Measurements from ENCODE around the gene LARGE1. TPM values are rescaled to one million over a fixed set of nuclear protein-coding genes. Genes with fewer than 3 reads are reported as not detected.
A peak's percentile ranks its signal among the peaks of the same experiment; 100 is the strongest.

LARGE1 gene
- total and polyA plus RNA-seq, 11 donors, result 31.2 to 211 (median 129) TPM

DNA sequence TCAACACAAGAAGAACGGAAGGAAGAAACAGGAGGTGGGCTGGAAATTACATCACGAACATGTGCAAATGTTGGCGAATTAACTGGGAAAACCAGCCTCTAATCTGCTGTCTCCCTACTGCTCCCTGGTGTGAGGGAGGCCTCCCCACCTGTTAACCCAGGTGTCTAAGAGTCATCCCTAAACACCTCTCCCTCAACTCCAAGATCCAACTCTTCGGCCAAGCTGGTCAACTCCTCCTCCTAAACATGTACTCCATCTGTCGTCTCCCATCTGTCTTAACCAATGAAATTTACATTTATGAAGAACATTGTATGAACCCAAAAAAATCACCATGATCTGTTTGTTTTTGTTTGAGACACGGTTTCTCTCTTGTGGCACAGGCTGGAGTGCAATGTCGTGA, 154.2 kb downstream of the LARGE1 start:
- H3K4me1 ChIP-seq, result peaks cover 0 to 32% (median 4%) of the 10 kb centered on the region in 12 donors
- DNase-seq, result no peak
- no peaks in the 10 kb centered on the region for H3K9me3 ChIP-seq
- no peak for ATAC-seq
- intact Hi-C loops (cut with DNase I), result loop anchor here in 1 of 10 donors (10.0 kb wide), 1 partner anchor 1259 kb away; no protein-coding TSS in a partner anchor
- no peaks in the 10 kb centered on the region for H3K36me3 ChIP-seq
- no peak overlapping the region for H3K4me3 ChIP-seq
- H3K27me3 ChIP-seq, result no peaks in the 10 kb centered on the region
- no peak for TF ChIP-seq POLR2A (IDR thresholded peaks at IDR 0.05)
- TF ChIP-seq, protein P1, sequence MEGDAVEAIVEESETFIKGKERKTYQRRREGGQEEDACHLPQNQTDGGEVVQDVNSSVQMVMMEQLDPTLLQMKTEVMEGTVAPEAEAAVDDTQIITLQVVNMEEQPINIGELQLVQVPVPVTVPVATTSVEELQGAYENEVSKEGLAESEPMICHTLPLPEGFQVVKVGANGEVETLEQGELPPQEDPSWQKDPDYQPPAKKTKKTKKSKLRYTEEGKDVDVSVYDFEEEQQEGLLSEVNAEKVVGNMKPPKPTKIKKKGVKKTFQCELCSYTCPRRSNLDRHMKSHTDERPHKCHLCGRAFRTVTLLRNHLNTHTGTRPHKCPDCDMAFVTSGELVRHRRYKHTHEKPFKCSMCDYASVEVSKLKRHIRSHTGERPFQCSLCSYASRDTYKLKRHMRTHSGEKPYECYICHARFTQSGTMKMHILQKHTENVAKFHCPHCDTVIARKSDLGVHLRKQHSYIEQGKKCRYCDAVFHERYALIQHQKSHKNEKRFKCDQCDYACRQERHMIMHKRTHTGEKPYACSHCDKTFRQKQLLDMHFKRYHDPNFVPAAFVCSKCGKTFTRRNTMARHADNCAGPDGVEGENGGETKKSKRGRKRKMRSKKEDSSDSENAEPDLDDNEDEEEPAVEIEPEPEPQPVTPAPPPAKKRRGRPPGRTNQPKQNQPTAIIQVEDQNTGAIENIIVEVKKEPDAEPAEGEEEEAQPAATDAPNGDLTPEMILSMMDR (IDR thresholded peaks at IDR 0.05), result no peak
- H3K27ac ChIP-seq, result no peak overlapping the region
- 71 to 80% (median 76%) methylated on average over 7 of the region's 7 CpGs for WGBS, 4 donors

DNA sequence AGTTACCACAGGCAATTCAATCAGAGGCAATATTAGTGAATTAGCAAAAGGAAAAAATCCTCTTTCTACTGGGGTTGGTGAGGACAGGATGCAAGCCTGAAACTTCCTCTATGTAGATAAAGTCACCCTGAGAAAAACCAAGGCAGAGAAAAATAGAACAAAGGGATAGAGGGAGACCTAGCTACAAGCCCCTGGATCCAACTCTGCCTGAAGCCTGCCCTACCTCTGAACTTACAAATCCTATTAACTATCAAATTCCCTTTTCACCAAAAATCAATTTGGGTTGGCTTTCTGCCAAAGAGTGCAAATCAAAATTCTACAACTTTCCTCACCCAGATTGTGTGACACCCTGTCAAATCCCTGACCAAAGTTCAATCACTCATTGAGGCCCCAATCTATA, 161.3 kb downstream of the LARGE1 start:
- intact Hi-C loops (cut with DNase I), result loop anchor here in 3 of 10 donors (5.0 to 10.0 kb wide), 4 partner anchors 158 to 1396 kb away; partner anchors contain the start of gene LARGE1 (in 1 of the 3)
- peaks cover 0 to 30% (median 7%) of the 10 kb centered on the region in 12 donors for H3K4me1 ChIP-seq
- peak overlapping the region in 1 of 12 donors; percentile 29 for H3K27ac ChIP-seq
- H3K4me3 ChIP-seq, result no peak overlapping the region
- no peak for ATAC-seq
- TF ChIP-seq, protein P1 (IDR thresholded peaks at IDR 0.05), result no peak
- no peak for TF ChIP-seq POLR2A (IDR thresholded peaks at IDR 0.05)
- H3K27me3 ChIP-seq, result no peaks in the 10 kb centered on the region
- no peaks in the 10 kb centered on the region for H3K9me3 ChIP-seq
- no peak for DNase-seq
- H3K36me3 ChIP-seq, result peaks cover 0 to 13% (median 0%) of the 10 kb centered on the region in 9 donors

DNA sequence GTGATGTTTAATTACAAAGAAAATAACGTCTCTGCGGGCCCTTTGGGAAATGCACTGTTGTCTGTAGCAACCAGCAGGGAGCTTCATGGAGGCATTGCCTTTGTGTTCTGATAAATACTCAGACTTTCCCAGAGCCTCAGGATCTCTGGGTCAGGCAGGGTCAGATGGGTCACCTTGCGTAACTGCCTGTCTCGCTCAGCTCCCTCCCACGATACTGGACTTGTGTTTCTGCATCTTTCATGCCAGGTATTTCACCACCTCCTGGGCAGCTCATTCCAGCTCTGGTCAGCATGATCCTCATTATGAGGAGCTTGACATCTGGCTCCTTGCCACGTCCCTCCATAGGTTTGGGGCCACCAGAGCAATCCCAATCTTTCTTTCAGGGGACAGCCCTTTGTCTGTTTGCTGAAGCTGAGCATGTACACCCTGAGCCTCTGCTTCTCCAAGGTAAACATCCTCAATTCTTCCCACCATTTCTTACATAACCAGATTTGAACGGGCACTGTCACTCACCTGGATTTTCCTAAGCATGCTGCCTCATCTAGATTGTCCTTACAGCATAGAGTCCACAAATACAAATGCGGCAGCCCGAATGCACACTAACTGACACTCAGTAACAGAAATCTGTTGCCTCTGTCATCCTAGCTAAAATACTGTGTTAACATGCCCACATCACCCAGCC, 162.3 kb downstream of the LARGE1 start:
- Histone ChIP-seq H3K4me1 (peaks cover 0 to 30% (median 7%) of the 10 kb centered on the region in 12 donors), H3K36me3 (peaks cover 0 to 13% (median 0%) of the 10 kb centered on the region in 9 donors), H3K9me3 (peaks cover 0 to 4% (median 0%) of the 10 kb centered on the region in 12 donors), H3K27ac (peak overlapping the region in 10 of 12 donors; percentile 6 to 54 (median 40)), H3K27me3 (no peaks in the 10 kb centered on the region), H3K4me3 (no peak overlapping the region)
- TF ChIP-seq POLR2A (IDR thresholded peaks at IDR 0.05), result no peak
- TF ChIP-seq, protein P1 (IDR thresholded peaks at IDR 0.05), result no peak
- peak in 1 of 5 donors; percentile 47 for DNase-seq
- 43 to 57% (median 55%) methylated on average over 9 of the region's 9 CpGs for WGBS, 4 donors
- peak; percentile 44 to 61 (median 50) for ATAC-seq
- intact Hi-C loops (cut with DNase I), result loop anchor here in 3 of 10 donors (5.0 to 10.0 kb wide), 4 partner anchors 159 to 1397 kb away; partner anchors contain the start of gene LARGE1 (in 1 of the 3)

DNA sequence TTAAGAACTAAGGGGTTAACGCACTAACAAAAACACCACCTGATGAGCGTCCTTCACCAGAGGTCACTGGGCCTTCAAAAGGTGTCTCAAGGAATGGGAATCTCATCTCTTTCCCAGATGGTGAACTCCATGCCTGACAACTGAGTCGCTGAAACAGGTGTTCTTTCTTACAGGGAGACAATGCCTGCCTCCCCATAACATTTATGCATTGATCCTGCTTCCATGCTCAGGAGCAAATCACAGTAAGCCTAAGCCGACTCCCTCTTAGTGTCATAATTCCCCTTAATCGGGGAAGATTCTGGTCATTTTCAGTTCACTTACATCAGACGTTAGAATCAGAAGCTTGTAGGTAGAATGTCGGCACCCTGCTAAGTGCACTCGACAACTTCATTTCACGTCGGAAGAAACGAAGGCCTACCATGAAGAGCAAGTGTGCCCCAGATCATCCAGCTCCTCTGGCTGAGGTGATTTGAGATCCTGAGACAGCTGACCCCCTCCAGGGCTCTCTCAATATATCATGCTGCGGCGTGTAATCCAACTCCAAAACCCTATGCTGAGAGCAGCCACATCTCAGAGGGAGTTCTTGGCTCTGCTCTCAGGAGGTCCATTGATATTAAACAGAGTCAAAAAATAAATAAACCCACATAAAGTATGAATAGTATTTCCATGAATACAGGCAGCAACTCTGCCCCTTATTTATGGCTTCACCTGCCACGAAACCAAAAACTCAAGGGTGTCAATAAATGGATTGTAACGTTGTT, 163.1 kb downstream of the LARGE1 start:
- Histone ChIP-seq H3K27me3 (no peaks in the 10 kb centered on the region), H3K36me3 (peaks cover 0 to 13% (median 0%) of the 10 kb centered on the region in 9 donors), H3K4me3 (no peak overlapping the region), H3K9me3 (peaks cover 0 to 4% (median 0%) of the 10 kb centered on the region in 12 donors), H3K4me1 (peaks cover 0 to 27% (median 7%) of the 10 kb centered on the region in 12 donors), H3K27ac (peak overlapping the region in 10 of 12 donors; percentile 5 to 54 (median 40))
- TF ChIP-seq POLR2A (IDR thresholded peaks at IDR 0.05), result no peak
- TF ChIP-seq, protein P1 (IDR thresholded peaks at IDR 0.05), result no peak
- ATAC-seq (peak in 1 of 4 donors; percentile 18), DNase-seq (no peak)
- intact Hi-C loops (cut with DNase I), result loop anchor here in 3 of 10 donors (5.0 to 10.0 kb wide), 4 partner anchors 160 to 1398 kb away; partner anchors contain the start of gene LARGE1 (in 1 of the 3)
- WGBS, 4 donors, result 55 to 66% (median 61%) methylated on average over 15 of the region's 15 CpGs
